K562 (cell line): ENCODE results near the gene KCNQ2. TPM values are rescaled to one million over a fixed set of nuclear protein-coding genes. Genes with fewer than 3 reads are reported as not detected.
A peak's percentile ranks its signal among the peaks of the same experiment; 100 is the strongest.

Experiments used
- CHD1 ChIP-seq: fragments of 200-600 bp; sonication (generic); IDR thresholded peaks from one replicate; pipeline ENCODE4 v1.6.1; 2012; ENCODE audit warnings: mild to moderate bottlenecking, moderate library complexity, low read length, inconsistent platforms
- EP400 ChIP-seq: fragments of 450-650 bp; IDR thresholded peaks from 2 replicates; pipeline ENCODE4 v1.6.1; 2017; ENCODE audit warnings: antibody characterized with exemption, mild to moderate bottlenecking, moderate library complexity
- EWSR1 ChIP-seq: fragments of 450-650 bp; IDR thresholded peaks from 2 replicates; pipeline ENCODE4 v1.6.1; 2018; ENCODE audit warnings: borderline replicate concordance, mild to moderate bottlenecking, low read depth, moderate library complexity; ENCODE audit not compliant: partially characterized antibody
- GABPB1 ChIP-seq: sonication (generic); formaldehyde crosslinking; IDR thresholded peaks from 2 replicates; pipeline ENCODE4 v1.8.0; 2022; ENCODE audit warnings: mild to moderate bottlenecking, missing genetic modification reagents
- MCM2 ChIP-seq: fragments of 450-650 bp; IDR thresholded peaks from 2 replicates; pipeline ENCODE4 v1.6.1; 2017; ENCODE audit warnings: low read depth, mild to moderate bottlenecking
- NONO ChIP-seq, 2 experiments: fragments of 200-400 bp in 1 of 2; fragments of 450-650 bp in 1 of 2; formaldehyde crosslinking in 1 of 2; IDR thresholded peaks; 2 replicates each; pipeline ENCODE4 v1.6.1; 2017; ENCODE audit warnings: low read depth in 2 of 2, mild to moderate bottlenecking in 2 of 2, moderate library complexity in 2 of 2, low read length in 1 of 2
- PHF8 ChIP-seq: fragments of 200-600 bp; sonication (generic); IDR thresholded peaks from 2 replicates; pipeline ENCODE4 v1.6.1; 2012; ENCODE audit warnings: mixed run types, mild to moderate bottlenecking, inconsistent platforms, low read length, moderate library complexity, borderline replicate concordance
- PRDM10 ChIP-seq: fragments of 450-650 bp; IDR thresholded peaks from 2 replicates; pipeline ENCODE4 v1.6.1; 2018; ENCODE audit not compliant: partially characterized antibody
- SP1 ChIP-seq: sonication (generic); formaldehyde crosslinking; IDR thresholded peaks from 2 replicates; pipeline ENCODE4 v1.8.1; 2022; ENCODE audit warnings: mild to moderate bottlenecking, missing genetic modification reagents
- TCF7L2 ChIP-seq: fragments of 150-350 bp; IDR thresholded peaks from 2 replicates; pipeline ENCODE4 v1.6.1; 2016; ENCODE audit warnings: low read depth, mild to moderate bottlenecking, low read length, moderate library complexity
- TEAD1 ChIP-seq, 2 experiments: fragments of 450-650 bp in 1 of 2; sonication (generic) in 1 of 2; formaldehyde crosslinking; IDR thresholded peaks; 2 replicates each; pipeline versions ENCODE4 v1.4.0 to v1.8.0; 2020 to 2022; ENCODE audit warnings: mild to moderate bottlenecking in 2 of 2, missing genetic modification reagents in 1 of 2
- ZNF212 ChIP-seq: fragments of 450-650 bp; formaldehyde crosslinking; IDR thresholded peaks from 2 replicates; pipeline ENCODE4 v1.4.0; 2020; ENCODE audit warnings: mild to moderate bottlenecking
- ZNF347 ChIP-seq: fragments of 450-650 bp; formaldehyde crosslinking; IDR thresholded peaks from 2 replicates; pipeline ENCODE4 v1.4.0; 2020; ENCODE audit warnings: low read depth, mild to moderate bottlenecking, moderate library complexity
- ZNF740 ChIP-seq, 3 experiments: fragments of 200-800 bp in 1 of 3; sonication (Bioruptor generic) in 1 of 3; sonication (generic) in 1 of 3; formaldehyde crosslinking in 1 of 3; IDR thresholded peaks; 2 replicates each; pipeline versions ENCODE4 v1.6.1 to v1.8.0; 2016 to 2022; ENCODE audit warnings: mild to moderate bottlenecking in 2 of 3, missing compliant biosample characterization in 2 of 3, missing genetic modification characterization in 2 of 3, missing genetic modification reagents in 1 of 3
- polyA plus RNA-seq, 8 experiments: library from polyadenylated mRNA; depleted of rRNA in 4 of 8; stranded (reverse) in 5 of 8; unstranded in 3 of 8; fragments of >200 nt; fragmentation: Nextera tagmentation in 2 of 8; fragmentation: Illumina TruSeq in 1 of 8; extraction: Ambion mirVana in 2 of 8; extraction: Trizol in 1 of 8; gene quantifications; 2 replicates each; pipeline versions ENCODE4 v1.2.1 to v1.2.3, GENCODE V29; 2011 to 2014; ENCODE audit warnings: inconsistent platforms in 1 of 8, missing spikeins in 1 of 8
- total RNA-seq, 7 experiments: library from RNA; depleted of rRNA in 6 of 7; stranded (reverse); fragments of >200 nt in 6 of 7; fragmentation: Illumina TruSeq in 2 of 7; extraction: Trizol in 2 of 7; gene quantifications; 2 replicates each; pipeline versions ENCODE4 v1.2.1 to v1.2.3, GENCODE V29; 2011 to 2021; ENCODE audit warnings: low replicate concordance in 1 of 7
- TF ChIP-seq, protein P1 (sequence below): IDR thresholded peaks from 2 replicates; pipeline ENCODE4 v1.6.1; 2011; ENCODE audit warnings: borderline replicate concordance, low read depth, mild to moderate bottlenecking, moderate library complexity, low read length; ENCODE audit not compliant: insufficient read depth, poor library complexity, severe bottlenecking
- TF ChIP-seq, protein P2 (sequence below), 2 experiments: IDR thresholded peaks; 2 replicates each; pipeline ENCODE4 v1.6.1; 2011; ENCODE audit warnings: borderline replicate concordance in 1 of 2, control low read depth in 1 of 2, low read depth in 1 of 2, low read length in 1 of 2, mild to moderate bottlenecking in 1 of 2, mixed read lengths in 1 of 2, moderate library complexity in 1 of 2; ENCODE audit not compliant: insufficient read depth in 1 of 2, insufficient read length in 1 of 2, poor library complexity in 1 of 2, severe bottlenecking in 1 of 2; ENCODE audit errors: extremely low read depth in 1 of 2

KCNQ2 gene
- total and polyA plus RNA-seq, 9 of the 15 experiments (the other 6 are each of a cell fraction or from before 2014, with no cell fraction given), result 0.13 to 0.16 TPM; not detected in 7

DNA sequence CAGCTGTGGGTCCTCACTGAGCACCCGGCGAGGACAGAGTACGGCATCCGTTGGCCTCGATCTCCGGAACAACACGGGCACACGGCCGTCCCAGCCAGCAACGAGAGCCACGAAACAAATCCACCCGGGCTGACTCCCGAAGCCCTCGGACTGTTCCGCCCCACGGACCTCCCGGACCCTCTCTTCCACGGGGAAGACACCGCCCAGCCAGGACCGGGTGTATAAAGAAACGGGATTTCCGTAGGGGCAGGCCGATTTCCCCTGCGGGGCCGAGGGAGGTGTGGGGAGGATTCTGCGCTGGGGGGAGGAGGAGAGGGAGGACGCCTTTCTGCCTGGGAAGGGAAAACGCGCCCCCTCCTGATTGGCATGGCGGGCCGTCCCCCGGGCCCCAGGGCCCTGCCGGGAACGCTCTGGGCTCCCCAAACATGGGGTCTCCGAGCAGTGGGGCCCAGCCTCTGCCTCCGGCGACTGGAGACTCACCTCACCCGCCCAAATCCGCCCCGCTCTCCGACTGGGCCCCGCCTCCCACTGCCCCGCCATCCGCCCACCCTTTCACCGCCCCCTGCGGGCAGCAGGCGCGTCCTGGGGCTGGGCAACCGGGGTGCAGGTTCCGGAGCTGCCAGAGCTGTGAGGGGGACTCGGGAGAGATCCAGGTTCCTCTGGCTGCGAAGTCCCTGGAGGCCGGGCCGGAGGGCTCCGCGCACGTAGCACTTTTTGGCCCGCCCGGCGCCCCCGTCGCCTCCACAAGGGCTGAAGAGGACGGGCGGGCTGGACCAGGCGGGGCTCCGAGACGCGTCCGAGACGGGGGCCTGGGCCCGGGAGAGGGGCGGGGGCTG is 47.4 kb upstream of the KCNQ2 start (continued):
- TF ChIP-seq TCF7L2 (no peak), PHF8 (0 out of 2 replicates have a peak, but pooled peaks have one; percentile 65), GABPB1 (CRISPR knock-in tag) (peak; percentile 61), ZNF347 (CRISPR knock-in tag) (no peak), TEAD1 (CRISPR knock-in tag; IDR thresholded peaks at IDR 0.05) (0 out of 4 replicates have a peak, but pooled peaks of 1 of the 2 experiments have one; percentile 16), EWSR1 (no peak), EP400 (0 out of 2 replicates have a peak, but pooled peaks have one; percentile 22), PRDM10 (peak; percentile 44), CHD1 (peak; percentile 0), ZNF212 (CRISPR knock-in tag) (no peak), NONO (IDR thresholded peaks at IDR 0.05; ENCODE audit: low read depth in 2 of 2, low read length in 1 of 2) (peak in 1 of 2 experiments; percentile 61; a peak in 2 of 4 replicates), SP1 (CRISPR knock-in tag) (peak; percentile 52), ZNF740 (CRISPR knock-in tag; IDR thresholded peaks at IDR 0.05) (0 out of 2 replicates have a peak, but pooled peaks have one; percentile 27), ZNF740 (tag; IDR thresholded peaks at IDR 0.05) (no peak), MCM2 (peak; percentile 53; the same call in 1 of the 2 replicates)
- TF ChIP-seq, protein P1, sequence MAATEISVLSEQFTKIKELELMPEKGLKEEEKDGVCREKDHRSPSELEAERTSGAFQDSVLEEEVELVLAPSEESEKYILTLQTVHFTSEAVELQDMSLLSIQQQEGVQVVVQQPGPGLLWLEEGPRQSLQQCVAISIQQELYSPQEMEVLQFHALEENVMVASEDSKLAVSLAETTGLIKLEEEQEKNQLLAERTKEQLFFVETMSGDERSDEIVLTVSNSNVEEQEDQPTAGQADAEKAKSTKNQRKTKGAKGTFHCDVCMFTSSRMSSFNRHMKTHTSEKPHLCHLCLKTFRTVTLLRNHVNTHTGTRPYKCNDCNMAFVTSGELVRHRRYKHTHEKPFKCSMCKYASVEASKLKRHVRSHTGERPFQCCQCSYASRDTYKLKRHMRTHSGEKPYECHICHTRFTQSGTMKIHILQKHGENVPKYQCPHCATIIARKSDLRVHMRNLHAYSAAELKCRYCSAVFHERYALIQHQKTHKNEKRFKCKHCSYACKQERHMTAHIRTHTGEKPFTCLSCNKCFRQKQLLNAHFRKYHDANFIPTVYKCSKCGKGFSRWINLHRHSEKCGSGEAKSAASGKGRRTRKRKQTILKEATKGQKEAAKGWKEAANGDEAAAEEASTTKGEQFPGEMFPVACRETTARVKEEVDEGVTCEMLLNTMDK, result peak; percentile 34
- TF ChIP-seq, protein P2, sequence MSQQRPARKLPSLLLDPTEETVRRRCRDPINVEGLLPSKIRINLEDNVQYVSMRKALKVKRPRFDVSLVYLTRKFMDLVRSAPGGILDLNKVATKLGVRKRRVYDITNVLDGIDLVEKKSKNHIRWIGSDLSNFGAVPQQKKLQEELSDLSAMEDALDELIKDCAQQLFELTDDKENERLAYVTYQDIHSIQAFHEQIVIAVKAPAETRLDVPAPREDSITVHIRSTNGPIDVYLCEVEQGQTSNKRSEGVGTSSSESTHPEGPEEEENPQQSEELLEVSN (IDR thresholded peaks at IDR 0.05; ENCODE audit: borderline replicate concordance in 1 of 2, extremely low read depth in 1 of 2, insufficient read depth in 1 of 2, insufficient read length in 1 of 2, low read depth in 1 of 2, low read length in 1 of 2, poor library complexity in 1 of 2, severe bottlenecking in 1 of 2), result peak; percentile 12 to 27
